Brain microvascular endothelial cell (primary cell): ENCODE data around the gene KBTBD7.

Source experiments
- DNase-seq: peaks from one replicate; pipeline ENCODE4 v3.0.0-alpha.2; 2020
- H3K27ac ChIP-seq: fragments of 250-450 bp; sonication (Bioruptor Pico); 2 replicates; pipeline ENCODE4 v1.5.1; 2020; ENCODE audit warnings: mild to moderate bottlenecking, moderate library complexity
- H3K27me3 ChIP-seq: fragments of 250-450 bp; sonication (Bioruptor Pico); replicated peaks from 2 replicates; pipeline ENCODE4 v1.5.1; 2020; ENCODE audit warnings: mild to moderate bottlenecking
- H3K36me3 ChIP-seq: fragments of 250-450 bp; sonication (Bioruptor Pico); replicated peaks from 2 replicates; pipeline ENCODE4 v1.5.1; 2020; ENCODE audit warnings: mild to moderate bottlenecking
- H3K4me3 ChIP-seq: 2 replicates; pipeline ENCODE4 v1.5.1; 2011; ENCODE audit warnings: low read depth, mild to moderate bottlenecking, control low read depth, low read length, moderate library complexity
- in situ Hi-C: cut with HindIII; loops from 2 replicates; pipeline ENCODE4 v1.10.0; 2017; ENCODE audit warnings: low sequenced_read_pairs, low pct_ligation_motif_present
- TF ChIP-seq, protein P1 (sequence below): IDR thresholded peaks from 2 replicates; pipeline ENCODE4 v1.5.1; 2011; ENCODE audit warnings: low read depth, mild to moderate bottlenecking, moderate library complexity, low read length, control low read depth, inconsistent platforms; ENCODE audit errors: missing control alignments

The KBTBD7 gene

DNA sequence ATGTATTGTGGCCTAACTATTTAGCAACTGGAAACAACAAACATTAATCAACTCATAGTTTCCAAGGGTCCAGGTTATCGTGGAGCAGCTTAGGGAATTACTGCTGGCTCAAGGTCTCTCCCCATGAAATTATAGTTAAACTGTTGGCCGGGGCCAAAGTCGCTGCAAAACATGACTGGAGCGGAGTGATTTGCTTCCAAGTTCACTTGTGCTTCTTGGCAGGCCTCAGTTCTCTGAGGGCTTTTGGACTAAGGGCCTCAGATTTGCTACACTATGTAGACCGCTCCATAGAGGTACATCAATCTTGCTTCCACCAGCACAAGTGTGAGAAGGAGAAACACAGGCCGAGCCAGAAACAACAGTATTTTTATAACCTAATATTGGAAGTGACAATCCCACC, 9.4 kb upstream of the KBTBD7 start:
- DNase-seq, result no peak
- H3K27me3 ChIP-seq, result no peaks in the 10 kb centered on the region
- H3K4me3 ChIP-seq, result no peak overlapping the region
- H3K27ac ChIP-seq, result no peak overlapping the region
- TF ChIP-seq, protein P1, sequence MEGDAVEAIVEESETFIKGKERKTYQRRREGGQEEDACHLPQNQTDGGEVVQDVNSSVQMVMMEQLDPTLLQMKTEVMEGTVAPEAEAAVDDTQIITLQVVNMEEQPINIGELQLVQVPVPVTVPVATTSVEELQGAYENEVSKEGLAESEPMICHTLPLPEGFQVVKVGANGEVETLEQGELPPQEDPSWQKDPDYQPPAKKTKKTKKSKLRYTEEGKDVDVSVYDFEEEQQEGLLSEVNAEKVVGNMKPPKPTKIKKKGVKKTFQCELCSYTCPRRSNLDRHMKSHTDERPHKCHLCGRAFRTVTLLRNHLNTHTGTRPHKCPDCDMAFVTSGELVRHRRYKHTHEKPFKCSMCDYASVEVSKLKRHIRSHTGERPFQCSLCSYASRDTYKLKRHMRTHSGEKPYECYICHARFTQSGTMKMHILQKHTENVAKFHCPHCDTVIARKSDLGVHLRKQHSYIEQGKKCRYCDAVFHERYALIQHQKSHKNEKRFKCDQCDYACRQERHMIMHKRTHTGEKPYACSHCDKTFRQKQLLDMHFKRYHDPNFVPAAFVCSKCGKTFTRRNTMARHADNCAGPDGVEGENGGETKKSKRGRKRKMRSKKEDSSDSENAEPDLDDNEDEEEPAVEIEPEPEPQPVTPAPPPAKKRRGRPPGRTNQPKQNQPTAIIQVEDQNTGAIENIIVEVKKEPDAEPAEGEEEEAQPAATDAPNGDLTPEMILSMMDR, result no peak
- no peaks in the 10 kb centered on the region for H3K36me3 ChIP-seq
- in situ Hi-C loops, result no loop called here

DNA sequence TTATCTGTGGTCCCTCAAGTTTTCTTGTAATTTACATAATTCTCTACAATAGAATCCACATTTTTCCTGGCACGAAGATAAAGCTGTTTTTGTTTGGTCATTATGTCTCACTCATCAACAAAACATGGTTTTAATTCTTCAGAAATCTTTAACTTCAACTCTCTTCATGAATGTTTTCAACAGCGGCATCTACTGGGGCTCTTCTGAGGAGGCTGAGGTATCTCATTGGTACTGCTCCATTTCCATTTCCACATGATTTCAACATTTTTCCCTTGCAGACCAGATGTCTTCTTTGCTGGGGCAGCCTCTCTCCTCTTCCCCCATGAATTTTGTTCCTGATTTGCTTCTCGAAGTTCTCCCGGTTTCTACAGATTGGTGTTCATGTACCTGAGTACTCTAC, 5.8 kb upstream of the KBTBD7 start:
- TF ChIP-seq, protein P1, result no peak
- Histone ChIP-seq H3K27ac (no peak overlapping the region), H3K36me3 (no peaks in the 10 kb centered on the region), H3K4me3 (no peak overlapping the region), H3K27me3 (no peaks in the 10 kb centered on the region)
- in situ Hi-C loops, result no loop called here
- DNase-seq, result no peak

DNA sequence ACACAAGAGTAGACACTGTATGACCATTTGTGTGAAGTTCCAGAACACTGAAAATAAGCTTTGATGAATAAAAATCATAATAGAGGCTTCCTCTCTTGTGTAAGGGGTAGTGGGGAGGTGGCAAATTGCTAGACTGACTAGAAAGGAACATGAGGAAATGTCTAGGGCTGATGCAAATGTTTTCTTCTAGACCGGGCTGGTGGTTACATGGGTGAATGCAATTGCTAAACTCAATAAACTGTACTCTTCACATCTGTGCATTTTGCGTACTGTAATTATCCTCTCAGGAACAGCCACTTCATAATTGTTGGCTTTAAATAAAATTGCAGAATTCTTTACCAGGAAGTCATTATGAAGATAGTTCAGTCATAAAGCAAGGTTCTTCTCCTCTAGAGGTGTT, 5.2 kb upstream of the KBTBD7 start:
- TF ChIP-seq, protein P1, result no peak
- in situ Hi-C loops, result no loop called here
- no peak for DNase-seq
- H3K27me3 ChIP-seq, result no peaks in the 10 kb centered on the region
- H3K4me3 ChIP-seq, result no peak overlapping the region
- H3K27ac ChIP-seq, result no peak overlapping the region
- H3K36me3 ChIP-seq, result no peaks in the 10 kb centered on the region

DNA sequence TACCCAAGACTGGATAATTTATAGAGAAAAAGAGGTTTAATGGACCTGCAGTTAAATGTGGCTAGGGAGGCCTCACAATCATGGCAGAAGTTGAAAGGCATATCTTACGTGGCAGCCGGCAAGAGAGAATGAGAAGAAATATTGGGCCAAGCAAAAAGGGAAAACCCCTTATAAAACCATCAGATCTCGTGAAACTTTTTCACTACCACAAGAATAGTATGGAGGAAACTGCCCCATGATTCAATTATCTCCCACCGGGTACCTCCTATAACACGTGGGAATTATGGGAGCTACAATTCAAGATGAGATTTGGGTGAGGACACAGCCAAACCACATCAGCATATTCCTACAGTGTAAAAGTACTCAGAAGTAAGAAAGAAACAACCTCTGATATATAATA, 4.7 kb upstream of the KBTBD7 start:
- no peak overlapping the region for H3K27ac ChIP-seq

GRCh38 chr13:41196620-41197019, 2.3 kb upstream of the KBTBD7 start:
- Histone ChIP-seq H3K4me3 (no peak overlapping the region), H3K36me3 (no peaks in the 10 kb centered on the region), H3K27ac (no peak overlapping the region), H3K27me3 (no peaks in the 10 kb centered on the region)
- TF ChIP-seq, protein P1, result peak; percentile 52
- DNase-seq, result no peak
- in situ Hi-C loops, result no loop called here

More for the DNA sequence above, 4.7 kb upstream of the KBTBD7 start:
- Histone ChIP-seq H3K4me3 (no peak overlapping the region), H3K36me3 (no peaks in the 10 kb centered on the region), H3K27me3 (no peaks in the 10 kb centered on the region)
- TF ChIP-seq, protein P1, result no peak
- DNase-seq, result no peak
- in situ Hi-C loops, result no loop called here

DNA sequence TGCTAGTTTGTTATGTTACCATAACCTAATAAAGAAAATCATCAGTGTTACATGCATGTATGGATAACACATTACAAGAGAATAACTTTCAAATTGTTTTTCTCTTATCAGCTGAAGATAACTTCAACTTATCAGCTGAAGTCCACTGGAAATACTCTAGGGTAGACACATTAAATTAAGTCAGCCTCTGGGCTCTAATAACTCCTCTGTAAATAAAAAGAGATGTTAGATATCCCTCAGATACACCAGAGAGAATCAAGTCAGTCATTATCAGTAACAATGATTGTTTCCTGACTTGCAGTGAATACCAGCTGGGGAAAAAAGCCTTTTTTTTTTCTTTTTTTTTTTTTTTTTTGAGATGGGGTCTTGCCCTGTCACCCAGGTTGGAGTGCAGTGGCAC, 1.6 kb upstream of the KBTBD7 start:
- H3K4me3 ChIP-seq, result no peak overlapping the region
- no peak overlapping the region for H3K27ac ChIP-seq
- in situ Hi-C loops, result no loop called here
- TF ChIP-seq, protein P1, result no peak
- no peak for DNase-seq
- H3K27me3 ChIP-seq, result no peaks in the 10 kb centered on the region
- no peaks in the 10 kb centered on the region for H3K36me3 ChIP-seq
